Spleen (tissue), 11 donors: Measurements from ENCODE around the gene TIGD6. TPM values are rescaled to one million over a fixed set of nuclear protein-coding genes. Genes with fewer than 3 reads are reported as not detected.

Source experiments
- DNase-seq: peaks from one replicate; pipeline ENCODE4 v3.0.0-alpha.2; 2020
- H3K27ac ChIP-seq, 8 donors: fragments of 200-600 bp; sonication (generic) in 7 of 8; 1 replicate in 4 of 8; 2 replicates in 4 of 8; pipeline versions ENCODE4 v1.5.0 to v1.8.0; 2016 to 2021; ENCODE audit warnings: inconsistent platforms in 4 of 8, mild to moderate bottlenecking in 4 of 8, moderate library complexity in 1 of 8
- H3K27me3 ChIP-seq, 7 donors: fragments of 200-600 bp; sonication (generic) in 6 of 7; replicated peaks in 1 of 7; 1 replicate in 4 of 7; 2 replicates in 3 of 7; pipeline versions ENCODE4 v1.5.0 to v1.8.0; 2016 to 2021; ENCODE audit warnings: inconsistent platforms in 3 of 7, mild to moderate bottlenecking in 1 of 7
- H3K36me3 ChIP-seq, 6 donors: fragments of 200-600 bp; sonication (generic) in 5 of 6; 1 replicate in 4 of 6; 2 replicates in 2 of 6; pipeline versions ENCODE4 v1.5.0 to v1.8.0; 2016 to 2021; ENCODE audit warnings: inconsistent platforms in 2 of 6
- H3K4me1 ChIP-seq, 6 donors: fragments of 200-600 bp; sonication (generic) in 5 of 6; 1 replicate in 3 of 6; 2 replicates in 3 of 6; pipeline versions ENCODE4 v1.5.0 to v1.8.0; 2016 to 2021; ENCODE audit warnings: inconsistent platforms in 3 of 6
- H3K4me3 ChIP-seq, 8 donors: fragments of 200-600 bp; sonication (generic) in 7 of 8; 1 replicate in 4 of 8; 2 replicates in 4 of 8; pipeline versions ENCODE4 v1.5.0 to v1.8.0; 2016 to 2021; ENCODE audit warnings: inconsistent platforms in 4 of 8, mild to moderate bottlenecking in 4 of 8, moderate library complexity in 2 of 8
- H3K9me3 ChIP-seq, 8 donors: fragments of 200-600 bp; sonication (generic) in 7 of 8; 1 replicate in 4 of 8; 2 replicates in 4 of 8; pipeline versions ENCODE4 v1.5.0 to v1.8.0; 2016 to 2021; ENCODE audit warnings: inconsistent platforms in 4 of 8
- POLR2A ChIP-seq, 3 donors: fragments of 450-650 bp; IDR thresholded peaks; one replicate each; pipeline ENCODE4 v1.5.1; 2017; ENCODE audit warnings: antibody characterized with exemption in 3 of 3, mild to moderate bottlenecking in 1 of 3
- POLR2AphosphoS5 ChIP-seq, 3 donors: sonication (generic); formaldehyde crosslinking; IDR thresholded peaks; one replicate each; pipeline ENCODE4 v1.5.1; 2017; ENCODE audit warnings: antibody characterized with exemption in 3 of 3
- WGBS, 5 donors: extraction: QIAGEN DNeasy Blood & Tissue Kit in 3 of 5; methylation state at CpG; one replicate each; pipeline versions ENCODE4 v1.1.5 to v1.1.7; 2013 to 2018; 5-methylcytosine and 5-hydroxymethylcytosine counted together
- intact Hi-C: fragments of 100-400 bp; cut with DNase I; formaldehyde crosslinking; loops from one replicate; pipeline ENCODE4 v1.15.0; 2023; ENCODE audit warnings: low total_unique reads
- polyA plus RNA-seq, 3 donors: library from polyadenylated mRNA; stranded (reverse); fragments of 200-250 nt; gene quantifications; one replicate each; pipeline ENCODE4 v1.2.1, GENCODE V29; 2013
- total RNA-seq, 7 donors: library from RNA; depleted of rRNA in 3 of 7; stranded (reverse); fragments of >200 nt in 3 of 7; fragmentation: NEBNext Ultra II Directional in 4 of 7; extraction: Animal tissue kit (Norgen Biotek cat#: 25700) in 4 of 7; gene quantifications; one replicate each; pipeline versions ENCODE4 v1.1.0 to v1.2.1, GENCODE V29; 2016 to 2021
- TF ChIP-seq, protein P1 (sequence below), 11 experiments: fragments of 200-600 bp in 7 of 11; fragments of 450-650 bp in 4 of 11; sonication (generic) in 4 of 11; IDR thresholded peaks in 8 of 11; conservative IDR thresholded peaks in 3 of 11; 1 replicate in 7 of 11; 2 replicates in 4 of 11; pipeline versions ENCODE4 v1.4.0 to v1.8.0; 2016 to 2021; ENCODE audit warnings: antibody characterized with exemption in 11 of 11, inconsistent platforms in 4 of 11, mild to moderate bottlenecking in 1 of 11
- donor health status: healthy with polysubstance abuse.
- donor health status: DM: no; HTN: no; CAD: no; lungs with moderate emphysema.
- donor health status: DM: no; HTN: no; CAD: no.
- donor health status: Bipolar disorder and iron deficiency.
- donor health status: healthy.
- donor health status: DM: no; HTN: no; CAD: no.
- donor health status: DM: yes; HTN: yes; CAD: no.

Gene TIGD6
- total and polyA plus RNA-seq, 10 donors = 2.4 to 5.8 (median 3.4) TPM

DNA sequence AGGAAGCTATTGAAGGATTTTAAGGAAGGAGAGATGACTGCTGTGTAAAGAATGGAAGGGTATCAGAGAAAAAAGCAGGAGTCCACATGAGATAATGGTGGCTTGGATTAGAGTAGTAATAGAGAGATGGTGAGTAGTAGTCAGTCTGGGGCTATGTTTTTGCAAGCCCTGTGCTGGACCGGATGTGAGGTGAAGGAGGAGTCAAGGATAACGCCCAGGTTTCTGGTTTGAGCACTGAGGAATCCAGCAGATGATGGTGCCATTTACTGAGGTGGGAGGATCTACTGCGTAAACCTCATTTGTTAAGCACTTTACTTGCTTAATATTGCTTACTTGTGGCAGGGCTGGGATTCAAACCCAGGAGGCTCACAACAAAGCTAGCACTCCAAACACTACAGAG, 1.1 kb downstream of the TIGD6 start:
- WGBS, 5 donors = 70 to 88% (median 80%) methylated on average over 3 of the region's 3 CpGs
- intact Hi-C loops = no loop called here
- H3K9me3 ChIP-seq = no peaks in the 10 kb centered on the region
- peaks cover 0 to 36% (median 11%) of the 10 kb centered on the region in 6 donors for H3K36me3 ChIP-seq
- H3K4me3 ChIP-seq = peak overlapping the region in 3 of 8 donors; percentile 85 to 100 (median 91)
- peaks cover 18 to 53% (median 33%) of the 10 kb centered on the region in 6 donors for H3K4me1 ChIP-seq
- H3K27ac ChIP-seq = peak overlapping the region; percentile 70 to 95 (median 91)
- no peak for DNase-seq
- no peaks in the 10 kb centered on the region for H3K27me3 ChIP-seq
- TF ChIP-seq POLR2A (IDR thresholded peaks at IDR 0.05) = no peak
- TF ChIP-seq POLR2AphosphoS5 (IDR thresholded peaks at IDR 0.05) = no peak
- TF ChIP-seq, protein P1, sequence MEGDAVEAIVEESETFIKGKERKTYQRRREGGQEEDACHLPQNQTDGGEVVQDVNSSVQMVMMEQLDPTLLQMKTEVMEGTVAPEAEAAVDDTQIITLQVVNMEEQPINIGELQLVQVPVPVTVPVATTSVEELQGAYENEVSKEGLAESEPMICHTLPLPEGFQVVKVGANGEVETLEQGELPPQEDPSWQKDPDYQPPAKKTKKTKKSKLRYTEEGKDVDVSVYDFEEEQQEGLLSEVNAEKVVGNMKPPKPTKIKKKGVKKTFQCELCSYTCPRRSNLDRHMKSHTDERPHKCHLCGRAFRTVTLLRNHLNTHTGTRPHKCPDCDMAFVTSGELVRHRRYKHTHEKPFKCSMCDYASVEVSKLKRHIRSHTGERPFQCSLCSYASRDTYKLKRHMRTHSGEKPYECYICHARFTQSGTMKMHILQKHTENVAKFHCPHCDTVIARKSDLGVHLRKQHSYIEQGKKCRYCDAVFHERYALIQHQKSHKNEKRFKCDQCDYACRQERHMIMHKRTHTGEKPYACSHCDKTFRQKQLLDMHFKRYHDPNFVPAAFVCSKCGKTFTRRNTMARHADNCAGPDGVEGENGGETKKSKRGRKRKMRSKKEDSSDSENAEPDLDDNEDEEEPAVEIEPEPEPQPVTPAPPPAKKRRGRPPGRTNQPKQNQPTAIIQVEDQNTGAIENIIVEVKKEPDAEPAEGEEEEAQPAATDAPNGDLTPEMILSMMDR (IDR thresholded peaks at IDR 0.05 in 8 of 11, conservative IDR thresholded peaks at IDR 0.05 in 3 of 11) = no peak

DNA sequence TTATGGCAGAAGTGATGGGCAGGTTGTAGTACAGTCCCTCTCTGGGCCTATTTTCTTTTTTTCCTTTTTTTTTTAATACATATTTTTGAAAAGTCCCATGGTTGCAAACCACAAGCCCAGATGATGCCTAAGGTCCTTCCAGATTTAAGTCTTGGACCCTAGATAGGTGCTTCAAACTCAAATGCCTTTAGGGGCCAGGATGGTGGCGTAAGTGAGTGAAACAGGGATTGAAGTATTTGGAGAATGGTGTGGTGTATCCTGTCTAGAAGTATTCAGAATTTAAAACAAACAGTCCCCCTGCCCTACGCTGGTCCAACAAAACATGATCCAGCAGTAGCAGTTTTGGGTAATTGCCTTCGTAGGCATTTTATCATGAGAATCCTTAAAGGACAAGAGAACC, 2.2 kb downstream of the TIGD6 start:
- Histone ChIP-seq H3K4me3 (no peak overlapping the region), H3K9me3 (no peaks in the 10 kb centered on the region), H3K36me3 (peaks cover 0 to 31% (median 11%) of the 10 kb centered on the region in 6 donors), H3K4me1 (peaks cover 18 to 42% (median 33%) of the 10 kb centered on the region in 6 donors), H3K27me3 (no peaks in the 10 kb centered on the region), H3K27ac (no peak overlapping the region)
- no peak for DNase-seq
- WGBS, 5 donors = 97 to 100% (median 99%) methylated on average over 3 of the region's 3 CpGs
- TF ChIP-seq POLR2AphosphoS5 (IDR thresholded peaks at IDR 0.05) = no peak
- TF ChIP-seq POLR2A (IDR thresholded peaks at IDR 0.05) = no peak
- intact Hi-C loops = no loop called here

DNA sequence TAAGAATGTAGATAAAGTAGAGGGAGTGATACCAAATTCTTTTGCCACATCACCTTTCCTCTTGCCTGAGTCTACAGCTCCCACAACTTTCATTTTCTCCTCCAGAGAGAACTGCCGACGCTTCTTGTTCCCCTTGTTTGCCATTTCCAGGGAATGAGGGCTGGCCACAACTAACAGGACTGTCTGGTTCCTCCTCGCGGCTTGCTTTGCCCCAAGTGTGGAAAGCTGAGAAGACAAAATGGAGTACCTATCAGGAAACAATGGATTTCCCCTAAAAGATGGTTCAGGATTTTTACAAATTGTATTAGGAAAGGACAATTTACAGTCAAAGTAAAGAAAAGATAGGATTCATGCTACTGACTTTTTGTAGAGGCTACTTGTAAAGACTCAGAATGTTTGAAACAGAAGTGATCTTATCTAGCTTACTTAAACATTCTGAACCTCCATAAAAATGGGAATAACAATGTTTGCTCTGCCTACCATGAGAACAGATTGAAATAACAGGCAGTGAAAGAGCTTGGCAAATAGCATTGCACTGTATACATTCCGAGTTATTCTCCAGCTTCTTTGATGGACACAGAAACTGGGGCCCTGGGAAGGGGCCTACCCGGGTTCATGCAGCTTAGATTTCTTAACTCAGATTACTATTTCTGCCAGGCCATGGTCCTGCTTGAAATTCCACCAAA, 4.1 kb downstream of the TIGD6 start:
- no peaks in the 10 kb centered on the region for H3K9me3 ChIP-seq
- intact Hi-C loops = no loop called here
- no peak overlapping the region for H3K27ac ChIP-seq
- no peak overlapping the region for H3K4me3 ChIP-seq
- WGBS, 5 donors = 92 to 96% (median 95%) methylated on average over 6 of the region's 6 CpGs
- H3K4me1 ChIP-seq = peaks cover 5 to 23% (median 14%) of the 10 kb centered on the region in 6 donors
- peaks cover 0 to 25% (median 11%) of the 10 kb centered on the region in 6 donors for H3K36me3 ChIP-seq
- H3K27me3 ChIP-seq = no peaks in the 10 kb centered on the region
- TF ChIP-seq, protein P1 (IDR thresholded peaks at IDR 0.05 in 8 of 11, conservative IDR thresholded peaks at IDR 0.05 in 3 of 11) = no peak
- TF ChIP-seq POLR2AphosphoS5 (IDR thresholded peaks at IDR 0.05) = no peak
- no peak for TF ChIP-seq POLR2A (IDR thresholded peaks at IDR 0.05)
- DNase-seq = no peak

DNA sequence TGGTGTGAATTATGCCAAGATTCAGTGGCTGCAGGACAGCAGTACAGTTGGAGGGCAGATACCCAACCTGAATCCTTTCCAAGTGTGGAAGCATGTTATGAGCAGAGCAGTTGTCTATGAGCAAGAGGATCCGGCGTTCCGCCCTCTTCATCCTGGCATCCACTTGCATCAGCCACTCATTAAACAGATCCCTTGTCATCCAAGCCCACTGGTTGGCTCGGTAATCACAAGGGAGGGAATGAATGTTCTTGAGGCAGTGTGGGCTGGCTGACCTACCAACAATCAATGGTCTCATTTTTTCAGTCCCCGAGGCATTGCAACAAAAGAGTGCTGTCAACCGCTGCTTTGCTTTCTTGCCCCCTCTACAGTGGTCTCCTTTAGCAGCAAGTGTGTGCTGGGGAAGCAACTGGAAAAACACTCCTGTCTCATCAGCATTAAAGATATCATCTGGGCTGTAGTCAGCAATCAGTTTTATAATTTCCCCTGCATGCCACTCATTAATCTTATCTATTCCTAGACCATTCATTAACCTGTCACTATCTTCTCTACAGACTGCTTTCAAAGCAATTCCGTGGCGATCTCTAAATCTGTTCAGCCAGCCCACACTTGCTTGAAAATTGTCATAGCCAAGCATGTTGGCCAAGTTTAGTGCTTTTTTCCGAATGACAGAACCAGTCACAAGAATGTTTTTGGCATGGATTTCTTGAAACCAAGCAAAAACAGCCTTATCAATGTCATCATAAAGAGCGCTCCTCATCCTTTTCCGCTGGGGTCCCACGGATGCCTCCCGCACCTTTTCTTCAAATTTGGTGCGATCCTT, 4.9 kb downstream of the TIGD6 start:
- intact Hi-C loops = no loop called here
- Histone ChIP-seq H3K9me3 (no peaks in the 10 kb centered on the region), H3K27ac (no peak overlapping the region), H3K4me3 (no peak overlapping the region), H3K27me3 (no peaks in the 10 kb centered on the region), H3K4me1 (peaks cover 5 to 22% (median 10%) of the 10 kb centered on the region in 6 donors), H3K36me3 (peaks cover 0 to 25% (median 11%) of the 10 kb centered on the region in 6 donors)
- TF ChIP-seq, protein P1 (IDR thresholded peaks at IDR 0.05 in 8 of 11, conservative IDR thresholded peaks at IDR 0.05 in 3 of 11) = no peak
- no peak for TF ChIP-seq POLR2AphosphoS5 (IDR thresholded peaks at IDR 0.05)
- TF ChIP-seq POLR2A (IDR thresholded peaks at IDR 0.05) = no peak
- WGBS, 5 donors = 91 to 96% (median 94%) methylated on average over 14 of the region's 14 CpGs
- DNase-seq = no peak
